Smooth muscle cell of the brain vasculature (primary cell): ENCODE results near the gene MYO3B.

Source experiments
- DNase-seq: peaks from one replicate; pipeline ENCODE4 v3.0.0-alpha.2; 2012; ENCODE audit warnings: low read depth, low spot score

MYO3B gene

GRCh38 chr2:170177950-170178781 lies at the start of gene MYO3B:
Gene MYO3B, plus strand, starts transcription at chr2:170178147. Its CDS starts 141 bp downstream, at chr2:170178288.
- peak; percentile 71 for DNase-seq

GRCh38 chr2:170139276-170139967 lies 38.5 kb upstream of the MYO3B start:
- no peak for DNase-seq

- no peak for DNase-seq
Observed at GRCh38 chr2:170140561-170140960, 37.4 kb upstream of the MYO3B start.

- DNase-seq = no peak
Observed at GRCh38 chr2:170141865-170142264, 36.1 kb upstream of the MYO3B start.

- DNase-seq = no peak
Observed at GRCh38 chr2:170142502-170142901, 35.4 kb upstream of the MYO3B start.

GRCh38 chr2:170143045-170143717 lies 34.8 kb upstream of the MYO3B start:
- no peak for DNase-seq

- no peak for DNase-seq
Observed at GRCh38 chr2:170144761-170145160, 33.2 kb upstream of the MYO3B start.

GRCh38 chr2:170145191-170145590 lies 32.8 kb upstream of the MYO3B start:
- DNase-seq = no peak

GRCh38 chr2:170145675-170146432 lies 32.1 kb upstream of the MYO3B start:
- no peak for DNase-seq

GRCh38 chr2:170146784-170147183 lies 31.2 kb upstream of the MYO3B start:
- no peak for DNase-seq

GRCh38 chr2:170147576-170147975 lies 30.4 kb upstream of the MYO3B start:
- DNase-seq = no peak

GRCh38 chr2:170148161-170148560 lies 29.8 kb upstream of the MYO3B start:
- DNase-seq = no peak

GRCh38 chr2:170152421-170152820 lies 25.5 kb upstream of the MYO3B start:
- DNase-seq = no peak

GRCh38 chr2:170155022-170155722 lies 22.8 kb upstream of the MYO3B start:
- peak; percentile 46 for DNase-seq

GRCh38 chr2:170155723-170156253 lies 22.2 kb upstream of the MYO3B start:
- no peak for DNase-seq

- DNase-seq = no peak
Observed at GRCh38 chr2:170156592-170156991, 21.4 kb upstream of the MYO3B start.

GRCh38 chr2:170157025-170157684 lies 20.8 kb upstream of the MYO3B start:
- DNase-seq = no peak

- DNase-seq = no peak
Observed at GRCh38 chr2:170159060-170159459, 18.9 kb upstream of the MYO3B start.

GRCh38 chr2:170161516-170162270 lies 16.3 kb upstream of the MYO3B start:
- DNase-seq = no peak

- DNase-seq = no peak
Observed at GRCh38 chr2:170162271-170162632, 15.7 kb upstream of the MYO3B start.
